K562 (cell line): ENCODE results near the gene PIGC. TPM values are rescaled to one million over a fixed set of nuclear protein-coding genes. Genes with fewer than 3 reads are reported as not detected.
A peak's percentile ranks its signal among the peaks of the same experiment; 100 is the strongest.

Source experiments
- ATAC-seq: fragments of 200-7000 bp; cut with Tn5 transposase; 3 replicates; pipeline ENCODE4 v1.9.1; 2020; ENCODE audit warnings: moderate library complexity
- BruUV-seq: library from RNA; stranded (reverse); fragments of 400-500 nt; replicated peaks from 2 replicates; lab custom pipeline; 2021; lab: Mats Ljungman, UMichigan
- CTCF ChIA-PET: fragments of 300-600 bp; formaldehyde crosslinking; extraction: SDS; loops from one replicate; lab custom pipeline; 2021; ENCODE audit warnings: low intra/inter-chr PET ratio; lab: Yijun Ruan, JAX
- POLR2A ChIA-PET: fragments of 300-600, 350-650 bp; sonication (Branson Sonifier 250); formaldehyde crosslinking; extraction: SDS; loops from one replicate; lab custom pipeline; 2021; ENCODE audit warnings: antibody characterized with exemption, inconsistent platforms; lab: Yijun Ruan, JAX
- DNase-seq, 4 experiments: peaks; one replicate each; pipeline versions ENCODE4 v3.0.0 to v3.0.0-alpha.2; 2011 to 2018; ENCODE audit warnings: low spot score in 3 of 4, mixed read lengths in 3 of 4; ENCODE audit errors: extremely low read depth in 1 of 4
- FAIRE-seq: peaks from 2 replicates; lab custom pipeline; 2011; peaks lifted over from hg19 to GRCh38; lab: Jason Lieb, UNC
- H2AFZ ChIP-seq: 2 replicates; pipeline ENCODE4 v1.6.0; 2011; ENCODE audit warnings: low read depth, low read length, control low read depth, inconsistent platforms
- H3K27ac ChIP-seq: fragments of 200-600 bp; 3 replicates; pipeline ENCODE4 v1.8.0; 2011; ENCODE audit warnings: low read depth, mild to moderate bottlenecking, control low read depth, inconsistent platforms, low read length, moderate library complexity, mixed read lengths; ENCODE audit errors: extremely low read depth
- H3K27me3 ChIP-seq, 2 experiments: fragments of 300-600 bp in 1 of 2; 2 replicates in 1 of 2; 3 replicates in 1 of 2; pipeline versions ENCODE4 v1.6.0 to v1.8.0; 2011; ENCODE audit warnings: inconsistent platforms in 2 of 2, low read length in 2 of 2, mild to moderate bottlenecking in 1 of 2, mixed read lengths in 1 of 2, moderate library complexity in 1 of 2; ENCODE audit not compliant: control insufficient read depth in 2 of 2, insufficient read depth in 2 of 2
- H3K36me3 ChIP-seq: fragments of 300-600 bp; 3 replicates; pipeline ENCODE4 v1.8.0; 2011; ENCODE audit warnings: mild to moderate bottlenecking, low read length, inconsistent platforms; ENCODE audit not compliant: control insufficient read depth, insufficient read depth
- H3K4me1 ChIP-seq, 2 experiments: fragments of 200-600 bp in 1 of 2; replicated peaks in 1 of 2; 2 replicates in 1 of 2; 3 replicates in 1 of 2; pipeline versions ENCODE4 v1.5.1 to v1.8.0; 2011; ENCODE audit warnings: inconsistent platforms in 2 of 2, low read length in 2 of 2, mild to moderate bottlenecking in 1 of 2, mixed read lengths in 1 of 2, moderate library complexity in 1 of 2; ENCODE audit not compliant: control insufficient read depth in 2 of 2, insufficient read depth in 2 of 2
- H3K4me2 ChIP-seq: 2 replicates; pipeline ENCODE4 v1.6.1; 2011; ENCODE audit warnings: low read length, control low read depth, inconsistent platforms, mixed read lengths; ENCODE audit not compliant: insufficient read depth
- H3K4me3 ChIP-seq: fragments of 200-600 bp; sonication (generic), shearing (Covaris generic); 2 replicates; pipeline ENCODE4 v1.5.1; 2016; ENCODE audit warnings: control low read depth, inconsistent platforms
- H3K79me2 ChIP-seq: fragments of 200-600 bp; 3 replicates; pipeline ENCODE4 v1.8.0; 2011; ENCODE audit warnings: low read length, inconsistent platforms; ENCODE audit not compliant: control insufficient read depth, insufficient read depth
- H3K9ac ChIP-seq, 2 experiments: 2 replicates each; pipeline versions ENCODE4 v1.6.0 to v1.6.1; 2011; ENCODE audit warnings: low read depth in 2 of 2, low read length in 2 of 2, control low read depth in 1 of 2, inconsistent platforms in 1 of 2, mild to moderate bottlenecking in 1 of 2, mixed read lengths in 1 of 2; ENCODE audit not compliant: insufficient read depth in 1 of 2
- H3K9me1 ChIP-seq: one replicate; pipeline ENCODE4 v1.6.0; 2011; ENCODE audit warnings: inconsistent platforms, mild to moderate bottlenecking, low read length, moderate library complexity; ENCODE audit not compliant: control insufficient read depth, insufficient read depth
- H3K9me3 ChIP-seq: replicated peaks from 2 replicates; pipeline ENCODE4 v1.5.1; 2011; ENCODE audit warnings: low read depth, low read length, inconsistent platforms; ENCODE audit not compliant: control insufficient read depth, insufficient read depth
- H4K20me1 ChIP-seq: replicated peaks from 2 replicates; pipeline ENCODE4 v1.6.1; 2011; ENCODE audit warnings: low read length, inconsistent platforms, mixed read lengths; ENCODE audit not compliant: control insufficient read depth, insufficient read depth
- CSDE1 ChIP-seq, 2 experiments: fragments of 450-650 bp; IDR thresholded peaks; 2 replicates each; pipeline ENCODE4 v1.6.1; 2016; ENCODE audit warnings: mild to moderate bottlenecking in 1 of 2
- EP400 ChIP-seq: fragments of 450-650 bp; IDR thresholded peaks from 2 replicates; pipeline ENCODE4 v1.6.1; 2017; ENCODE audit warnings: antibody characterized with exemption, mild to moderate bottlenecking, moderate library complexity
- HLTF ChIP-seq: fragments of 450-650 bp; IDR thresholded peaks from 2 replicates; pipeline ENCODE4 v1.6.1; 2016
- PHF21A ChIP-seq: fragments of 450-650 bp; IDR thresholded peaks from 2 replicates; pipeline ENCODE4 v1.6.1; 2017; ENCODE audit warnings: low read depth, borderline replicate concordance
- SMARCB1 ChIP-seq: IDR thresholded peaks from 2 replicates; pipeline ENCODE4 v1.6.1; 2011; ENCODE audit warnings: improper control_type of control experiment, low read depth; ENCODE audit not compliant: insufficient read length
- SP2 ChIP-seq: IDR thresholded peaks from 2 replicates; pipeline ENCODE4 v1.6.1; 2011; ENCODE audit warnings: mild to moderate bottlenecking, low read depth, low read length, moderate library complexity; ENCODE audit not compliant: poor library complexity, severe bottlenecking; ENCODE audit errors: extremely low read depth
- TSC22D4 ChIP-seq: fragments of 450-650 bp; IDR thresholded peaks from 2 replicates; pipeline ENCODE4 v1.6.1; 2016; ENCODE audit warnings: missing genetic modification characterization, missing biosample characterization, control low read depth
- WGBS: fragments of 100-300 bp; shearing (Covaris generic); methylation state at CpG from one replicate; pipeline ENCODE4 v1.1.6; 2016; ENCODE audit warnings: low coverage, mixed read lengths; ENCODE audit not compliant: insufficient coverage; ENCODE audit errors: missing lambda C conversion rate; 5-methylcytosine and 5-hydroxymethylcytosine counted together
- in situ Hi-C: fragments of 300-500 bp; cut with MboI; formaldehyde crosslinking; loops from 4 replicates; pipeline ENCODE4 v1.15.0; 2018; ENCODE audit warnings: inconsistent platforms, mixed read lengths
- intact Hi-C: fragments of 100-400 bp; cut with micrococcal nuclease; formaldehyde crosslinking; loops from 2 replicates; pipeline ENCODE4 v1.14.2; 2022
- polyA plus RNA-seq, 8 experiments: library from polyadenylated mRNA; depleted of rRNA in 4 of 8; stranded (reverse) in 5 of 8; unstranded in 3 of 8; fragments of >200 nt; fragmentation: Nextera tagmentation in 2 of 8; fragmentation: Illumina TruSeq in 1 of 8; extraction: Ambion mirVana in 2 of 8; extraction: Trizol in 1 of 8; gene quantifications; 2 replicates each; pipeline versions ENCODE4 v1.2.1 to v1.2.3, GENCODE V29; 2011 to 2014; ENCODE audit warnings: inconsistent platforms in 1 of 8, missing spikeins in 1 of 8
- total RNA-seq, 7 experiments: library from RNA; depleted of rRNA in 6 of 7; stranded (reverse); fragments of >200 nt in 6 of 7; fragmentation: Illumina TruSeq in 2 of 7; extraction: Trizol in 2 of 7; gene quantifications; 2 replicates each; pipeline versions ENCODE4 v1.2.1 to v1.2.3, GENCODE V29; 2011 to 2021; ENCODE audit warnings: low replicate concordance in 1 of 7

The PIGC gene
- total and polyA plus RNA-seq, 9 of the 15 experiments (the other 6 are each of a cell fraction or from before 2014, with no cell fraction given), result 30.5 to 97.9 (median 54.7) TPM

DNA sequence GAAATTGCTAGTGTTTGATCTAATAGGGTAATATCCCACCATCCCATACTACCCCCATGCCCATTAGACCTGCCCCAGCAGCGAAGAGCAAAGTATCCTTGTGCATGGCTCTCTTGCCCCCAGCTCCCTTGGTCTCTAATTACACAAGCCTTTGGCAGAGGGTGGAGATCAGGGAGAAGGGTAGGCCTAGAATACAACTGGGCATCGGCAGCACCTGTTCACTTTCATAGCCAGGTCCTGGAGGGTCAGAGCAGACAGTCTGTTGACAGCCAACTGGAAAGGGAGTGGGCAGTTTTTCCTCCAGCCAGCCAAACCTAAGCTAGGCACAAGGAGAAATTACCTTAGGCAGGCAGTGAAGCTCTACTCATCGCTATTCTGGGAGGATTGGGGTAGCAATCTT lies 2.7 kb upstream of the PIGC start:
- POLR2A ChIA-PET, result interaction anchor here (0.5 to 0.6 kb wide), 2 partner anchors 38 to 307 kb away, joined by 3 read pairs; no protein-coding TSS in a partner anchor

GRCh38 chr1:172442843-172443565 lies 865 bp downstream of the PIGC start:
- Histone ChIP-seq H3K9ac (peak overlapping the region in 1 of 2 experiments; percentile 92; a peak in 2 of 4 replicates), H3K27ac (peak overlapping the region; percentile 87; the same call in 2 of the 3 replicates), H3K4me3 (peak overlapping the region; percentile 80), H3K9me3 (no peaks in the 10 kb centered on the region), H3K4me2 (peak overlapping the region; percentile 84), H2AFZ (peak overlapping the region; percentile 95), H3K9me1 (no peaks in the 10 kb centered on the region), H3K27me3 (no peaks in the 10 kb centered on the region), H3K79me2 (peaks cover 38% of the 10 kb centered on the region), H3K36me3 (peaks cover 22% of the 10 kb centered on the region; the same call in 2 of the 3 replicates), H4K20me1 (0 out of 2 replicates have a peak, but pooled peaks cover 6% of the 10 kb centered on the region), H3K4me1 (peaks cover 22 to 32% of the 10 kb centered on the region in 2 experiments)
- 17% methylated on average over 3 of the region's 3 CpGs for WGBS
- no peak for DNase-seq
- intact Hi-C loops, result no loop called here
- CTCF ChIA-PET, result interaction anchor here (0.7 to 1.9 kb wide), 3 partner anchors 10 to 41 kb away, joined by 3 to 11 read pairs (median 4); no protein-coding TSS in a partner anchor
- BruUV-seq, result no TSS peak
- in situ Hi-C loops, result no loop called here
- no peak for FAIRE-seq
- ATAC-seq, result no peak; the same call in 2 of the 3 replicates
- POLR2A ChIA-PET, result interaction anchor here (1.8 kb wide), 1 partner anchor 11 kb away, joined by 7 read pairs; no protein-coding TSS in a partner anchor

More for the DNA sequence above, 2.7 kb upstream of the PIGC start:
- H3K9me1 ChIP-seq, result peaks cover 5% of the 10 kb centered on the region
- no TSS peak for BruUV-seq
- H3K4me3 ChIP-seq, result no peak overlapping the region
- 0 out of 2 replicates have a peak, but pooled peaks cover 6% of the 10 kb centered on the region for H4K20me1 ChIP-seq
- no peak overlapping the region for H2AFZ ChIP-seq
- peaks cover 41 to 47% of the 10 kb centered on the region in 2 experiments for H3K4me1 ChIP-seq
- no peak overlapping the region for H3K4me2 ChIP-seq
- DNase-seq, result no peak
- intact Hi-C loops, result no loop called here
- no peaks in the 10 kb centered on the region for H3K27me3 ChIP-seq
- no peak for TF ChIP-seq EP400
- no peak for TF ChIP-seq SP2
- TF ChIP-seq CSDE1 (IDR thresholded peaks at IDR 0.05), result no peak
- TF ChIP-seq HLTF, result no peak
- TF ChIP-seq TSC22D4 (tag), result no peak
- no peak for TF ChIP-seq PHF21A
- no peak for TF ChIP-seq SMARCB1
- TF ChIP-seq, all 486 proteins: peak for 0
- no peak for ATAC-seq
- H3K9me3 ChIP-seq, result no peaks in the 10 kb centered on the region
- 19% methylated on average over 3 of the region's 3 CpGs for WGBS
- H3K36me3 ChIP-seq, result peaks cover 7% of the 10 kb centered on the region; the same call in 2 of the 3 replicates
- in situ Hi-C loops, result no loop called here
- no peak overlapping the region for H3K9ac ChIP-seq
- H3K27ac ChIP-seq, result no peak overlapping the region
- CTCF ChIA-PET, result interaction anchor here (0.5 kb wide), 1 partner anchor 1775 kb away, joined by 3 read pairs; no protein-coding TSS in a partner anchor
- peaks cover 23% of the 10 kb centered on the region for H3K79me2 ChIP-seq
- no peak for FAIRE-seq
